ENCODE results near the gene RB1.

DNA sequence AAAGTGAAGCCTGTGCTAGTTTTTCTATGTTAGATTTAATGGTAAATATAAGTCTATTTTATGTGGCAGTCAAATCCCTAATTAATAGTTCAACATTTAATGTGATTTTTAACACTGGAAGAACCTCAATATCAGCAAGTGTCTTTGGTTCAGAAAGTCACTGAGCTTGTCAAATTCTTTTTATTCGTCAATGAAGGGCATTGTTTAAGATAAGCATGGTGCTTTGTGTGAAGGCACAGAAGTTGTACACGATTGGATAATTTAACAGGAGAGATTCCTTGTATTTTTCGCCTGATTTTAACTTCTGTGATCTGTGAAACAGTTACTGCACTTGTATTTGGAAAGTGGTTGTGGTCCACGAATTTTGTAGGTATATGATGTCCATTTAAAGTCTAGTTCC, 30.2 kb upstream of the RB1 start:
- TF ChIP-seq, protein P1, sequence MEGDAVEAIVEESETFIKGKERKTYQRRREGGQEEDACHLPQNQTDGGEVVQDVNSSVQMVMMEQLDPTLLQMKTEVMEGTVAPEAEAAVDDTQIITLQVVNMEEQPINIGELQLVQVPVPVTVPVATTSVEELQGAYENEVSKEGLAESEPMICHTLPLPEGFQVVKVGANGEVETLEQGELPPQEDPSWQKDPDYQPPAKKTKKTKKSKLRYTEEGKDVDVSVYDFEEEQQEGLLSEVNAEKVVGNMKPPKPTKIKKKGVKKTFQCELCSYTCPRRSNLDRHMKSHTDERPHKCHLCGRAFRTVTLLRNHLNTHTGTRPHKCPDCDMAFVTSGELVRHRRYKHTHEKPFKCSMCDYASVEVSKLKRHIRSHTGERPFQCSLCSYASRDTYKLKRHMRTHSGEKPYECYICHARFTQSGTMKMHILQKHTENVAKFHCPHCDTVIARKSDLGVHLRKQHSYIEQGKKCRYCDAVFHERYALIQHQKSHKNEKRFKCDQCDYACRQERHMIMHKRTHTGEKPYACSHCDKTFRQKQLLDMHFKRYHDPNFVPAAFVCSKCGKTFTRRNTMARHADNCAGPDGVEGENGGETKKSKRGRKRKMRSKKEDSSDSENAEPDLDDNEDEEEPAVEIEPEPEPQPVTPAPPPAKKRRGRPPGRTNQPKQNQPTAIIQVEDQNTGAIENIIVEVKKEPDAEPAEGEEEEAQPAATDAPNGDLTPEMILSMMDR (IDR thresholded peaks at IDR 0.05; ENCODE audit: low read length), result no peak
- no peak for TF ChIP-seq EZH2 (IDR thresholded peaks at IDR 0.05; ENCODE audit: borderline replicate concordance, low read length)
